Right atrium auricular region (tissue), 2 donors: ENCODE results near the gene VAV3. TPM values are rescaled to one million over a fixed set of nuclear protein-coding genes. Genes with fewer than 3 reads are reported as not detected.

ENCODE experiments used
- DNase-seq: peaks from one replicate; pipeline ENCODE4 v3.0.0-alpha.2; 2019; ENCODE audit warnings: low spot score
- H3K27ac ChIP-seq, 2 donors: fragments of 200-600 bp; sonication (generic); 1 replicate in 1 of 2; 2 replicates in 1 of 2; pipeline ENCODE4 v1.5.1; 2016 to 2019
- H3K27me3 ChIP-seq, 2 donors: fragments of 200-600 bp; sonication (generic); one replicate each; pipeline versions ENCODE4 v1.5.1 to v1.6.0; 2017 to 2019
- H3K36me3 ChIP-seq: fragments of 200-600 bp; sonication (generic); one replicate; pipeline ENCODE4 v1.5.1; 2016
- H3K4me1 ChIP-seq, 2 donors: fragments of 200-600 bp; sonication (generic); one replicate each; pipeline versions ENCODE4 v1.5.1 to v1.6.0; 2017 to 2019
- H3K4me3 ChIP-seq, 2 donors: fragments of 200-600 bp; sonication (generic); 1 replicate in 1 of 2; 2 replicates in 1 of 2; pipeline ENCODE4 v1.5.1; 2017 to 2019; ENCODE audit warnings: mild to moderate bottlenecking in 1 of 2, moderate library complexity in 1 of 2
- H3K9me3 ChIP-seq, 2 donors: fragments of 200-600 bp; sonication (generic); one replicate each; pipeline ENCODE4 v1.5.1; 2019
- total RNA-seq, 2 donors: library from RNA; depleted of rRNA; stranded (reverse); fragments of >200 nt; gene quantifications; one replicate each; pipeline ENCODE4 v1.1.0, GENCODE V29; 2016
- TF ChIP-seq, protein P1 (sequence below), 2 donors: fragments of 200-600 bp; sonication (generic); IDR thresholded peaks; one replicate each; pipeline ENCODE4 v1.5.1; 2019; ENCODE audit warnings: antibody characterized with exemption in 2 of 2

The VAV3 gene
- total RNA-seq, 2 donors from 2014 or later: 2.0 to 2.8 TPM

DNA sequence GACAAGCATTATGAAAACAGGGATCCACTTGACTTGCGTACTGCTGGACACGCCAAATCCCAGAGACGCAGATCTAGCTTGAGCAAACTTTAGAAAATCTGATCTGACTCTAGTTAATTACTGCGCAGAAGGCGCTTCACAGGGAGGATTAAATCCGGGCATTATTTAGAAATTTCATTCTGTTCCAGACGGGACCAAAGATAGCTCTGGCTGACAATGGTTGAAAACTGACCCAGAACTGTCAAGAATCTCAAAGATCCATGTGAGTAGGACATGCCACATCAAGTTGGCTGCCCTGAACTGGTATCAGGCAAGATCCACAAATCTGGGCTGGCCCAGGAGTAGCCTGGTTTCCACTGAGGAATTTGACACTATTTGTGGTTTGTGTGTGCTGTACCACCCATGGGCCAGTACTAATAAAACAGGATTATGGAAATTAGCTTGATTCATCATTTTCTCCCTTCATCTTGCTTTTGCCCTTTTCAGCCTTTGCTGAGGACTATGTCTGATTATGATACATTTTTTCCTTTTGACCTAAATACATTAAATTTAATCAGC lies 171.0 kb downstream of the VAV3 start:
- H3K4me1 ChIP-seq: no peaks in the 10 kb centered on the region
- no peaks in the 10 kb centered on the region for H3K9me3 ChIP-seq
- H3K4me3 ChIP-seq: no peak overlapping the region
- no peaks in the 10 kb centered on the region for H3K27me3 ChIP-seq
- no peaks in the 10 kb centered on the region for H3K36me3 ChIP-seq
- H3K27ac ChIP-seq: no peak overlapping the region
- DNase-seq: no peak
- TF ChIP-seq, protein P1, sequence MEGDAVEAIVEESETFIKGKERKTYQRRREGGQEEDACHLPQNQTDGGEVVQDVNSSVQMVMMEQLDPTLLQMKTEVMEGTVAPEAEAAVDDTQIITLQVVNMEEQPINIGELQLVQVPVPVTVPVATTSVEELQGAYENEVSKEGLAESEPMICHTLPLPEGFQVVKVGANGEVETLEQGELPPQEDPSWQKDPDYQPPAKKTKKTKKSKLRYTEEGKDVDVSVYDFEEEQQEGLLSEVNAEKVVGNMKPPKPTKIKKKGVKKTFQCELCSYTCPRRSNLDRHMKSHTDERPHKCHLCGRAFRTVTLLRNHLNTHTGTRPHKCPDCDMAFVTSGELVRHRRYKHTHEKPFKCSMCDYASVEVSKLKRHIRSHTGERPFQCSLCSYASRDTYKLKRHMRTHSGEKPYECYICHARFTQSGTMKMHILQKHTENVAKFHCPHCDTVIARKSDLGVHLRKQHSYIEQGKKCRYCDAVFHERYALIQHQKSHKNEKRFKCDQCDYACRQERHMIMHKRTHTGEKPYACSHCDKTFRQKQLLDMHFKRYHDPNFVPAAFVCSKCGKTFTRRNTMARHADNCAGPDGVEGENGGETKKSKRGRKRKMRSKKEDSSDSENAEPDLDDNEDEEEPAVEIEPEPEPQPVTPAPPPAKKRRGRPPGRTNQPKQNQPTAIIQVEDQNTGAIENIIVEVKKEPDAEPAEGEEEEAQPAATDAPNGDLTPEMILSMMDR (IDR thresholded peaks at IDR 0.05): no peak

DNA sequence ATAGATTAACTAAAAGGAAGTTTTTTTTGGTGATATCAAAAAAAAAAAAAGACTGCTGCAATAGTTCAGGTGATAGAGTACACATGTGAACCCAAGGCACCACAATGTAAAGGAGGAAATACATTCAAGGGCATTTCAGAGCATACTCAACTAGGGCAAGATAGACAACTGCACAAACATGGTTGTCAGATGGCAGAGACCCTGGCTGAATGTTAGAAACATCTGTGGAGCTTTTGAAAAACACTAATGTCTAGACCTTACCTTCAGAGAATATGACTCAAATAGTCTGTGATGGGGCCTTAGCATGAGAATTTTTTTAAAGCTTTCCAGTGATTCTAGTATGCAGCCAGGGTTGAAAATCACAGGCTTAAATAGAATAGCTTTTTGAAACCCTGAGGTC lies 173.6 kb downstream of the VAV3 start:
- TF ChIP-seq, protein P1 (IDR thresholded peaks at IDR 0.05): no peak
- H3K9me3 ChIP-seq: no peaks in the 10 kb centered on the region
- H3K36me3 ChIP-seq: no peaks in the 10 kb centered on the region
- no peak overlapping the region for H3K27ac ChIP-seq
- no peak overlapping the region for H3K4me3 ChIP-seq
- no peaks in the 10 kb centered on the region for H3K27me3 ChIP-seq
- H3K4me1 ChIP-seq: peaks cover 0 to 17% of the 10 kb centered on the region in 2 donors
- DNase-seq: no peak

- H3K9me3 ChIP-seq: no peaks in the 10 kb centered on the region
- H3K27ac ChIP-seq: no peak overlapping the region
- H3K36me3 ChIP-seq: no peaks in the 10 kb centered on the region
- H3K4me3 ChIP-seq: no peak overlapping the region
- DNase-seq: no peak
- TF ChIP-seq, protein P1 (IDR thresholded peaks at IDR 0.05): no peak
- peaks cover 0 to 17% of the 10 kb centered on the region in 2 donors for H3K4me1 ChIP-seq
- H3K27me3 ChIP-seq: no peaks in the 10 kb centered on the region
Observed at GRCh38 chr1:107789817-107790524, 175.0 kb downstream of the VAV3 start.

DNA sequence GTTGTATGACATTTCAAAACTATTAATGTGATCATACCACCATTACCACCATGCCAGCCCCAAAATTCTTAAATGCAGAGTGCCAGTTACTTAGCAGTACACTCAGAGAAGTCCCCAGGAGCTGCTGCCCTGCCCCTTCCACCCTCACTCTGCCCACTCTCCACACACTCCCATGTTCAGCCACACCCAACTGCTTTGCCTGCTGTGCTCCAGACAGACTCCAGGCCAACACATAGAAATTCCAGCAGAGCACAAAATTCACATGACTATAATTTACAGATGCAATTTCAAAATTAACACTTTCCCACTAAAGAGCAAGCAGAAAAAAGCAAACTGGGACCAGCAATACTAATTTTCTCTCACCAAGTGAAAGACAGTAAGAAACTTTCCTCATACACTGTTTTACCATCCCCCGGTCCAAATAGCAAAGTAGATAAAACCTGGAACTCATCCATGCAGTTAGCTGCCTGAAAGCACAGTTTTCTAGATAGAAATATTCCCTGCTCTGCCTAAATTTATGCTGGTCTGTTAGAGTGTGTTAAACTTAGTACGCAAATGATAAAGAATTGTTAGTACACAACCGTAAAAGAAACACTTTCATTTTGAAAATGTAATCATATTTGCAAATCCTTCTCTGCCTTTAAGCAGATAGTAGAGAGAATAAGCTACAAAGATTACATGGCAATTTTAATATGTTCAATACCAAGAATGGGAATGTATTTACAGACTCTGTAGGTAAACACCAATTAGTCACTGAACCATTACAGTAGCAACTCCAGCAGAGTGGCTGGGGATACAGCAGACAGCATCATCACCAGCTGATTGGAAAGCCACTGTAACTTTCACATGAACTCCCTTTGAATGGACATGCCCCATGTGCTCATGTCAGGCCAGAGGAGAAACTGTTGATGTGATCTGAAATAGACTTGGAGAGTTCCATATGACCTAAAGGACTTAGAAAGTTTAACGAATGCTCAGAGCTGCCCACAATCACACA lies 176.5 kb downstream of the VAV3 start:
- TF ChIP-seq, protein P1 (IDR thresholded peaks at IDR 0.05): no peak
- Histone ChIP-seq H3K27me3 (no peaks in the 10 kb centered on the region), H3K36me3 (no peaks in the 10 kb centered on the region), H3K4me3 (no peak overlapping the region), H3K4me1 (peaks cover 0 to 17% of the 10 kb centered on the region in 2 donors), H3K27ac (no peak overlapping the region), H3K9me3 (no peaks in the 10 kb centered on the region)
- DNase-seq: no peak

GRCh38 chr1:107787299-107787698 lies 177.7 kb downstream of the VAV3 start:
- no peaks in the 10 kb centered on the region for H3K27me3 ChIP-seq
- H3K9me3 ChIP-seq: no peaks in the 10 kb centered on the region
- H3K4me1 ChIP-seq: peaks cover 0 to 17% of the 10 kb centered on the region in 2 donors
- TF ChIP-seq, protein P1 (IDR thresholded peaks at IDR 0.05): no peak
- no peak overlapping the region for H3K4me3 ChIP-seq
- no peak overlapping the region for H3K27ac ChIP-seq
- DNase-seq: no peak
- H3K36me3 ChIP-seq: no peaks in the 10 kb centered on the region
